HG02571 (cell line): ENCODE data around the gene ROR2.
"Not testable (repeated sequence)": the region's sequence is repeated elsewhere in the genome, so short reads cannot be mapped to it uniquely, and the experiment has no call there.

Experiments
- ATAC-seq: cut with Tn5 transposase; IDR thresholded peaks from one replicate; pipeline ENCODE4 v1.9.1; 2021; ENCODE audit warnings: mild to moderate bottlenecking, moderate library complexity; ENCODE audit not compliant: unreplicated experiment

Gene ROR2

DNA sequence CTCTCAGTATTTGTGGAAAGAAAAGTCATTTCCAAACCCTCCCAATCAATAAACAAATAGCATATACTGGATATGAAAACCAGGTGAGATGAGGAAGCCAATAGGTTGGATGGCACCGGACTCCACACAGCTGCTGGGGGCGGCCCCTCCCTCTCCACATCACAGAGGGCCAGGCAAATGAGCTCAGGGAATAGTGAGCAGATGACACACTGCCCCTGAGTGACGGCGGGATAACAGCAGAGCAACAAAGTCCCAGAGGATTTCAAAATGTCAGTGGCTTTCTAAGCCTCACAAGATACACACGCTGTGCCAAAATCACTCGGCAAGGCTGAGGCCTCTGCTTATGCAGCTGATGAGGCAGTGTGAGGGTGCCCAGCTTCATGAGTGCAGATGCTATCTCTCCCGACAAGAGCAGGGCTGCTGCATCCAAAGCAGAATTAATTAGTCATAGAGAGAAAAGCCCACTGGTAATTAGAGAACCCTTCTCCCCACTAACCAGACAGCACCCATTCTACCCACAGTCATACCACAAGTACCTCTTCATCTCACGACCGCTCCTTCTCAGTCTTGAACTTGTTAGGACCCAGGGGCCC, 291.4 kb downstream of the ROR2 start:
- ATAC-seq, result no peak

DNA sequence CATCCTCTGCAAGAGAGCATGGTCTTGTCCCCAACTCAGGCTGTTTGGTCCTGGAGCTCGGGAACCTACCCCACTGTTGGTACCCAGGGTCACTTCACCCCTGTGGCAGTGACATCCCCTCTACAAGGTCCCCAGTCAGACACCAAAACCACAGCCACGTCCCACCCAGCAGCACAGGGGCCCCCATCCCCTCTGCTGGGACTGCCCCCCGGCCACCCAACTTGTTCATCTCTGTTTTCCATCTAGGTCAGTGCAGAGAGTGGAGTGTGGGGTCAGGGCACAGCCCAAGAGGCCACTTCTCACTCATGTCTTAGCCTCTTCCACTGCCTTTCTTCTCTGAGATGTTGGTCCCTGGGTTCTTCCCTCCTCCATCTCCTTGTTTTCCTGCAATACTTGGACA, 292.5 kb downstream of the ROR2 start:
- ATAC-seq, result no peak

GRCh38 chr9:91655658-91656057, 294.4 kb downstream of the ROR2 start:
- no peak for ATAC-seq

DNA sequence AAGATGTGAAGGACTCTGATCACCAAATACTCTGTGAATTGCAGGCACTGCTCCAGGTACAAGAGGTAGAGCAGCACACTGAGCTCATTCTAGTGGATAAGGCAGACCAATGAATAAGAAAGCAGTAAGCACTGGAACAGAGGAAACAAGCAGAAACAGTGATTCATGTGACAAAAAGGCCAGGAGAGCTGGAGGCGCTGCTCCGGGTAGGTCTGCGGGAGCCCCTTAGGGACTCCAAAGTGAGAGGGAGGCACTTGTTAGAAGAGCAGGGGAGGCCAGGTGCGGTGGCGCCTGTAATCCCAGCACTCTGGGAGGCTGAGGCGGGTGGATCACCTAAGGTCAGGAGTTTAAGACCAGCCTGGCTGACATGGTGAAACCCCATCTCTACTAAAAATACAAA, 294.8 kb downstream of the ROR2 start:
- no peak for ATAC-seq

- ATAC-seq, result no peak
Measured at GRCh38 chr9:91654527-91654926, 295.5 kb downstream of the ROR2 start.

DNA sequence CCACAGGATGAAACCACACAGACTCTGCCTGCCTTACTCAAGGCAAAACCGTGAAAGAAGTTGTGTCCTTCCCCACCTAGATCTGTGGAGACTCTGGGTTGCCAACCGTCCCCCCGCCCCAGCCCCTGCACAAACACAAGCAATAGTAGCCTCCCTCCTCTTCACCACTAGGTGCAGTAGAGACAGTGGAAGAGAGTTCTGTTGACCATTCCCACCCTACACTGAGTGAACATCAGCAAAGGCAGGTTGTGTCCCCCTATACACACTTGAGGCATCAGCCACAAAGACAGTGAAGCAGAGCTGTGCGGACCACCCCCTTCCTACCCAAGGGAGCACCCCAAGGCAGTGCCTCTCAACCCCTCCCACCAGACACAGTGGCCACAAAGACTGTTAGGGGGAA, 302.7 kb downstream of the ROR2 start:
- ATAC-seq, result no peak

DNA sequence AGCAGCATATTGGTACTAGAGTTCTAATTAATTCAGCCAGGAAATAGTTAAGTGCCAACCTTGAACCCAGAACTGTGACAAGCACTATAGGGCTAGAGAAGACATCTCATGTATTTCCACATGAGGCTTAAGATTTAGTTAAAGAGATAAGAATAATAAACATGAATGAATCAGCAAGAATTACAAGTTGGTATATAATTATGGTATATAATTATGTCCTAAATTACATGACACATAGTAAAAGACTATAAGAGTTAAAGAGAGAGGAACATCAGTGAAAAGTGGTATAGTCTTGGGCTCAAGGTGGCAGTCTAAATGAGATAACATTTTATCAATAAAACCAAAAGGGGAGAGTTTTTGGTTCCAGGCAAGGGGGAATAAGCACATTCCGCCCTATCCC, 303.3 kb downstream of the ROR2 start:
- no peak for ATAC-seq

- ATAC-seq, result no peak
Measured at GRCh38 chr9:91644433-91644832, 305.6 kb downstream of the ROR2 start.

DNA sequence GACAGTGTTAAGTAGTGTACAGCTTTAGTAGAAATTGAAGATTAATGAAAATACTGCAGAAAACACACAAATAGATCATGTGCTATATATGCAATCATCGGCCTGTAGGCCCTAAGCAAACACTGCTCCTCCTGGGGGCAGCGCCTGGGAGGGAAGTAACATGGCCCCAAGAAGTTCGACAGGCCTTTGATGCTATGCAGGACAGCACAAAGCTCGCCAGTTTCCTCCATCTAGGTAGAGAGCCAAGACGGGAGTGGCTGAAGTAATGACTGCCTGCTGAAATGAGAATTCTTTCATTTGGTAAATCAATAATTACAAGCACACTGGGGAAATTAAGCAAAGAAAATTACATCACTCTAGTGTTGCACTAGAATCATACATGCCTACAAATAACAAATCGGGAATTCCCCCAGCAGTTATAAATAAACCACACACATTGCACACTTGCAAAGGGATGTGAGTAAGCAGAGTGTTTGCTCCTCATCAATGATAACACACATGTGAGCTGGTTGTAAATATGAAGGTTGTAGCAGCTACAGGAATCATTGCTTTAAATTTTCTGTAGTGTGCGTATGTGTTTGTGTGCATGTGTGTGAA, 306.4 kb downstream of the ROR2 start:
- ATAC-seq, result no peak

- ATAC-seq, result no peak
Measured at GRCh38 chr9:91642771-91643170, 307.3 kb downstream of the ROR2 start.

- ATAC-seq, result no peak
Measured at GRCh38 chr9:91640428-91640827, 309.6 kb downstream of the ROR2 start.

DNA sequence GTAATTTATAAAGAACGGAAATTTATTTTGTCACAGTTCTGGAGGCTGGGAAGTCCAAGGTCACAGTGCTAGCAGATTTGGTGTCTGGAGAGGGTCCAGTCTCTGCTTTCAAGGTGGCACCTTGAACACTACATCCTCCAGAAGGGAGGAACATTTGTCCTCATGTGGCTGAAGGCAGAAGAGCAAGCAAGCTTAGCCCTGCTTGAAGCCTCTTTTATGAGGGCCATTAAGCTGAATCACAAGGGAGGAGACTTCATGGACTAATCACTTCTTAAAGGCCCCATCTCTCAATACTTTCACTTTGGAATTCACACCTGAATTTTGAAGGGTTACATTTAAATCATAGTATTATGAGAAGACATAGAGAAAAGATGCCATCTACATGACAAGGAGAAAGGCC, 311.0 kb downstream of the ROR2 start:
- no peak for ATAC-seq

DNA sequence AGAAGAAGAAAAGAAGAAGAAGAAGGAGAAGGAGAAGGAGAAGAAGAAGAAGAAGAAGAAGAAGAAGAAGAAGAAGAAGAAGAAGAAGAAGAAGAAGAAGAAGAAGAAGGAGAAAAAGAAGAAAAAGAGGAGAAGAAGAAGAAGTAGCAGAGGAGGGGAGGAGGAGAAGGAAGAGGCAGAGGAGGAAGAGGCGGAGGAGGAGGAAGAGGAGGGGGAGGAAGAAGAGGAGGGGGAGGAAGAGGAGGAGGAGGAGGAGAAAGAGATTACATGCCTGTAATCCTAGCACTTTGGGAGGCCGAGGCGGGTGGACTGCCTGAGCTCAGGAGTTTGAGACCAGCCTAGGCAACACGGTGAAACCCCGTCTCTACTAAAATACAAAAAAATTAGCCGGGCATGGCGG, 315.2 kb downstream of the ROR2 start:
- ATAC-seq, result not testable (repeated sequence)

- ATAC-seq, result no peak
Measured at GRCh38 chr9:91629718-91630117, 320.3 kb downstream of the ROR2 start.

DNA sequence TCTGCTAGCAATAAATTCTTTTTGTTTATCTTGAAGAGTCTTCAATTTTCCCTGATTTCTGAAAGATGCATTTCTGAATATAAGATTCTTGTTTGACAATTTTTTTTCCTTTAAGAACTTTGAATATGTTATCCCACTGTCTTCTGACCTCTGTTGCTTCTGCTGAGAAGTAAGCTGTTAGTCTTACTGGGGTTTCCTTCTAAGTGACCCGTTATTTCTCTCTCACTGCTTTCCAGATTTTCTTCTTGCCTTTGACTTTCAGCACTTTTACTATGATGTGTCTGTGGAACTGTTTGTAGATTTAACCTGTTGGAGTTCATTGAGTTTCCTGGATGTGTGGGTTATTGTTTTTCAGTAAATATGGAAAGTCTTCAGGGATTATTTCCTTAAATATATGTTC, 321.1 kb downstream of the ROR2 start:
- no peak for ATAC-seq

DNA sequence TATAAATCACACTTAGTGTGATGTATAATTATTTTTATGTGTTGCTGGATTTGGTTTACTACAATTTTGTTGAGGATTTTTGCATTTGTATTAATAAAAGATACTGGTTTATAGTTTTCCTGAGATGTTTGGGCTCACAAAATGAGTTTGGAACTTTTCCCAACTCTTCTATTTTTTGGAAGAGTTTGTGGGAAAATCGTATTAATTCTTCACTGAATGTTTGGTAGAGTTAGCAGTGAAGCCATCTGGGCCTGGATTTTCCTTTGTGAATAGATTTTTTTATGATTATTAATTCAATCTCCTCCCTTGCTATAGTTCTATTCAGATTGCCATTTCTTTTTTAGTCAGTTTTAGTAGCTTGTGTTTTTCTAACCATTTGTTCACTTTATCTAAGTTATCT, 324.7 kb downstream of the ROR2 start:
- no peak for ATAC-seq

DNA sequence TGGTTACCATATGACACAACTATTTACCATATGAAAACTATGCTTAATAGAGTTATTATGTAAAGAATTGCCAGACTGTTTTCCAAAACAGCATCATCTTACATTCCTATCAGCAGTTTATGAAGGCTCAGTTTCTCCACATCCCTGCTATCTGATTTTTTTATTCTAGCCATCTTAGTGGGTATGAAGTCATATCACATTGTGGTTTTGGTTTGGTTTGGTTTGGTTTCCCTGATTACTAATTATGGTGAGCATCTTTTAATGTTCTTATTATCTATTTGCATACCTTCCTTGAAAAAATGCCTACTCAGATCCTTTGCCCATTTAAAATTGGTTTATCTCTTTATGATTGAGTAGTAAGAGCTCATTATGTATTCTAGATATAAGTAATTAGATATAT, 327.0 kb downstream of the ROR2 start:
- ATAC-seq, result no peak

- ATAC-seq, result not testable (repeated sequence)
Measured at GRCh38 chr9:91622121-91622520, 327.9 kb downstream of the ROR2 start.

DNA sequence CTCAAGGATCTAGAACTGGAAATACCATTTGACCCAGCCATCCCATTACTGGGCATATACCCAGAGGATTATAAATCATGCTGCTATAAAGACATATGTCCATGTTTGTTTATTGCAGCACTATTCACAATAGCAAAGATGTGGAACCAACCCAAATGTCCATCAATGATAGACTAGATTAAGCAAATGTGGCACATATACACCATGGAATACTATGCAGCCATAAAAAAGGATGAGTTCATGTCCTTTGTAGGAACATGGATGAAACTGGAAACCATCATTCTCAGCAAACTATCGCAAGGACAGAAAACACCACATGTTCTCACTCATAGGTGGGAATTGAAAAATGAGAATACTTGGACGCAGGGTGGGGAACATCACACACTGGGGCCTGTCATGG, 336.0 kb downstream of the ROR2 start:
- not testable (repeated sequence) for ATAC-seq

GRCh38 chr9:91611582-91611981, 338.4 kb downstream of the ROR2 start:
- no peak for ATAC-seq

GRCh38 chr9:91606255-91606995, 343.6 kb downstream of the ROR2 start:
- ATAC-seq, result no peak

GRCh38 chr9:91604451-91605179, 345.4 kb downstream of the ROR2 start:
- ATAC-seq, result no peak
